NCI-H1694 treated with DMSO at 0.1 percent for 48 hours (cell line): ENCODE data around the gene KHDRBS1.
A peak's percentile ranks its signal among the peaks of the same experiment; 100 is the strongest.
"Not testable (repeated sequence)": the region's sequence is repeated elsewhere in the genome, so short reads cannot be mapped to it uniquely, and the experiment has no call there.

Source experiments
- DNase-seq: peaks from one replicate; lab custom pipeline; 2025; lab: John Stamatoyannopoulos, UW

The KHDRBS1 gene, protein sequence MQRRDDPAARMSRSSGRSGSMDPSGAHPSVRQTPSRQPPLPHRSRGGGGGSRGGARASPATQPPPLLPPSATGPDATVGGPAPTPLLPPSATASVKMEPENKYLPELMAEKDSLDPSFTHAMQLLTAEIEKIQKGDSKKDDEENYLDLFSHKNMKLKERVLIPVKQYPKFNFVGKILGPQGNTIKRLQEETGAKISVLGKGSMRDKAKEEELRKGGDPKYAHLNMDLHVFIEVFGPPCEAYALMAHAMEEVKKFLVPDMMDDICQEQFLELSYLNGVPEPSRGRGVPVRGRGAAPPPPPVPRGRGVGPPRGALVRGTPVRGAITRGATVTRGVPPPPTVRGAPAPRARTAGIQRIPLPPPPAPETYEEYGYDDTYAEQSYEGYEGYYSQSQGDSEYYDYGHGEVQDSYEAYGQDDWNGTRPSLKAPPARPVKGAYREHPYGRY

DNA sequence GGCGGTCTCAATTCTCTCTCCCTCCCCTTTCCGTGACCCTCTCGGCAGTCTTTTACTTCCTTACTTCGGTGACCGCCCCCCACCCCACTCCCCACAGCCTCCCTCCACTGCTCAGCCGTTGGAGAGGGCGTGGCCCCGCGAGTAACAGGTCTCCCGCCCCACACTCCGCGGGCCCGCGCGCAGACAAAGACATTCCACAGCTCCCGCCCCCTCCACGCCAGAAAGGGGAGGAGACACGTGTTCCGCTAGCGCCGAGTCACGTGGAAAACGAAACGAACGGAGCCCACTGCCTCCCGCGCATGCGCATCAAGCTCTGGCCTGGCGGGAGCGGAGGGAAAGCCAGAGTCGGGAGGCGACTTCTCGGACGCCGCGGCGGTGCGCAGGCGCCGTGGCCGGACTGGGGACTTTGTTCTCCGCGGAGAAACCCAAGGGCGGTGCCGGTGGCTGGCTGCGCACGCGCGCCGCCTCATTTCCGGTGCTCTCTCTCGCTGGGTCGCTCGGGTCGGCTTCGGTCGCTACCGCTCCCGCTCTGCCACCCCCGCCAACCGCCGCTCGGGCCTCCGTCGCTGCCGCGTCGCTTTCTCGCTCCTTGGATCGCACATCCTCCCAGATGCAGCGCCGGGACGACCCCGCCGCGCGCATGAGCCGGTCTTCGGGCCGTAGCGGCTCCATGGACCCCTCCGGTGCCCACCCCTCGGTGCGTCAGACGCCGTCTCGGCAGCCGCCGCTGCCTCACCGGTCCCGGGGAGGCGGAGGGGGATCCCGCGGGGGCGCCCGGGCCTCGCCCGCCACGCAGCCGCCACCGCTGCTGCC, at the start of gene KHDRBS1:
KHDRBS1 (plus strand) TSS at position 483 of the 813 bp plus-strand sequence; CDS start at position 611, 128 bp downstream.
- DNase-seq, result peak; percentile 96

DNA sequence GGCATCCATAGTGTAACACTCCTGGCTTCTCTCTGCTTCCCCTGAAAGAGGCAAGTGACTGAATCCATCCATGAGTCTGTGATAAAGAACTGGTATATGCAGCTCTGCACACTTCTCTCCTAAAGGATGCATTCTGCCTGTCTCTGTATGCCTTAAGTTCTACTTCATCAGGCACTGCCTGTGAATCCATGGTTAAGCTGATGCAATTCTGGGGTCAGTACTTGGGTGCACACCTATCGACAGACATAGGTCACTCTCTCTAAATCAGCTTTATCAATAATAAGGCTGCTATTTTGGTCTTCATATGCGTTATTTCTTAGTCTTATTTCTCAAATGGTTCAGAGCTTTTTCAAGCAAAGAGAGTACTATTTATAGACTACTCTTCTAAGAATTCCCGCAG, 42.8 kb upstream of the KHDRBS1 start:
- no peak for DNase-seq

DNA sequence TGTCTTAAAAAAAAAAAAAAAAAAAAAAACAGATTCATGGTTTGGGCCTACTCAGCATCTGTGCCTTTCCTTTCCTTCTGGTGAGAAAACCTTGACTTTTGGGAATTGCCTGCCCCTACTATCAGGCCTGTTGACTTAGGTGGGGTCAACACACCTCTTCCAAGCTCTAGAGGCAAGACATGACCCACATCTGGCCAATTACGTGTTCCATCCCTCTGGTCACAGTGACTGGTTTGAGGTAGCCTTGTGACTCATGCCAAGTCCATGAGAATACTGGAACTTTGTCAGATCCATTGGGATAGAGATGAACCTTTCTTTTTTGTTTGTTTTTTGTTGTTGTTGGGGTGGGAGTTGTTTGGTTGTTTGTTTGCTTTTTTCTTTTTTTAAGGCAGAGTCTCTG, 37.3 kb upstream of the KHDRBS1 start:
- DNase-seq, result no peak

DNA sequence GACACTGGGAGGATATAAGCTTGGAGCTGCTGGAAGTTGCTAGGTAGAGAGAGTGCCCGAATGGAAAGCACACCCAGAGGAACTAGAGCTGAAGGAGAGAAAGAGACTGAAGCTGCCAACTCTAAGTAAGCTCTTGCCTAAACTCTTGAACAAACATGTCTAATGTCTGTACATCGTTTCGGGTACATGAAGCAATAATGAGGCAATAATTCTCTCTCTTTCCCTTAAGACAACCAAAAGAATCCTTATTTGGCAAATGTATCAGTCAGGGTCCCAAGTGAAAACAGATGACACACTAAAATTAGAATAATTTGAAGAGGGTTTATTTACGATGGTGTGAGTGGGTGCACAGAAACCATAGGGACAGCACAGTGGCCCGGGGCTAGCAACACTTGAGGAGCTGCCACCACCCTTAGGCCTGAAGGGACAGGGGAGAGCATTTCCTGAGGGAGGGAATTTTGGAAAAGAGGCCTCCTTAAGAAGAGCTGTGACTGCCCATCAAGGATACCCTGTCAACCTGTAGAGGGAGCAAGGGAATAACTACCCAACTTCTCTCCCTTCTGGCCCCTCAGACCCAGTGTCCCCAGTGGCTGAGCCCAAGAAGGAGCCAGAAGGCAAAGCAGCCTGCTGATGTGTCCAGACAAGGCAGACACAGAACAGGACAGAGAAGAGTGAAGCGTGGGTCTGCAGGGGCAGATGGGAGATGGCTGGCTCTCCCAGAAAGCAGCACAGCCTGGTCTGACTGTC, 36.1 kb upstream of the KHDRBS1 start:
- DNase-seq, result no peak

DNA sequence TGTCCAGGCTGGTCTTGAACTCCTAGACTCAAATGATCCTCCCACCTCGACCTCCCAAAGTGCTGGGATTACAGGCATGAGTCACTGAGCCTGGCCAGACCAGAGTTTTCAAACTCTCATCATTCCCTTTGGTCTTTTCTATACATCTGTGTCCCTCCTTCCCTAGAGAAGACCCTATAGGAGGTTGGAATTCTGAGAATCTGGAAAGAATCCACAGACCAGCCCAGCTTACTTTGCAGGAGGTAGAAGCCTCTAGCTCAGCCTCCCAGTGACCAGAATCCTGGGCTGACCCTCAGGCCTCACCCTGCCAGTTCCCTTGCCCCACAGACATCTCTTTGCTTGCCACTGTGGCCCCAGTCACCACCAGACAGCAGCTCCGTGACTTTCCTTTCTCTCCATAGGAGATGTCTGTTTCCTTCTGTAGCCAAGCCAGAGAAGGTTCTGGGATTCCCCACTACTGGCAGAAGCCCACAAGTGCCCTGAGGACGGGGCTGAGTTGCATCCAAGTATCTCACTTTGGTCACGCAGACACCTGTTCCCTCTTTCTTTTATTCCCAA, 34.7 kb upstream of the KHDRBS1 start:
- DNase-seq, result no peak

DNA sequence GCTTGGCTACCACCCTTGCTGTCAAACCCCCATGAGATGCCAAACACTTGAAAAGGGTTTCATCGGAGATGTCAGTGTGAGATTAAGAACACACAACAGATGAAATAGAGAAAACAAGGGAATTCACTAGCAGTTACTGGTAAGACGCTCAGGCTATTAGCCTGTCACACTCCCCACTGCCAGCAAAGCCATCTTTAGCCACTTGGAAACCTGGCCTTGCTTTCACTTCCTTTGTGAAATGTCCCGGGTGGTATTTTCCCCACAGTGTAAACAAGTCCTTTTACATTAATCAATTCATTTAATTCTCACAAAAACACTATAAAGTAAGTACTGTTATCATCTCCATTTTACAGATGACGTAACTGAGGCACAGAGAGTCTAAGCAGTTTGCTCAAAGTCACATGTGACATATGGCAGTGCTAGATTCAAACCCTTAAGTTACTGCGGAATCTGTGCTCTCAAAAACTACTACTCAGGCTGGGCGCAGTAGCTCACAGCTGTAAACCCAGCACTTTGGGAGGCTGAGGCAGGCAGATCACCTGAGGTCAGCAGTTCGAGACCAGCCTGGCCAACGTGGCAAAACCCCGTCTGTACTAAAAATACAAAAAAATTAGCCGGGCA, 32.7 kb upstream of the KHDRBS1 start:
- DNase-seq, result no peak

DNA sequence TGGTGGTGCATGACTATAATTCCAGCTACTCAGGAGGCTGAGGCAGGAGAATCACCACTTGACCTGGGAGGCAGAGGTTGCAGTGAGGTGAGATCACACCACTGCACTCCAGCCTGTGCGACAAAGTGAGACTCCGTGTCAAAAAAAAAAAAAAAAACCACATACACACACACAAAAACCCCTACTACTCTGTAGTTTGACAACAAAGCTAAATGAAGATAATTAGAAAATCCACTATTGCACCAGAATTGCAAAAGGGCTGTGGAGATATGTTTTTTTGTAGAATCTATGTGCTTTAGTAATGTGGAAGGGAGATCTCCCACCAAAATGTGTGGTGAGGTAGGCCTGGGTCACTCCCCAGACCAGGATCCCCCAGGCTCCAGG, 32.2 kb upstream of the KHDRBS1 start:
- no peak for DNase-seq

DNA sequence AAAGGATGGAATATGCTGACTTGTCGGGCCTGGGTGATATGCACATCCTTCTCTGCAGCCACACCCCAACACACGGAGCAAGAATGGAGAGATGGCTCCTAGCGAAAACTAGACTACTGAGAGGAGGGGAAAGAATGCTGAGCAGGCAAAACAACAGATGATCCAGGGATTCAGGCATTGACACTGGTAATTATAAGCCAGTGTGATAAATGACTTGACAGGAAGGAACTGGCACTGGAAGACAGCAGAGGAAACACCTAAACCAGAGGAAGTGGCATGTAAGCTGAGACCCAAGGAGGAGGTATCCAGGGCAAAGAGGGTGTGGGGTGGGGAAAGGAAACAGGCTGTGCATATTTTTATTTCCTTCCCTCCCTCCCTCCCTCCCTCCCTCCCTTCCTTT, 31.7 kb upstream of the KHDRBS1 start:
- DNase-seq, result peak; percentile 42

DNA sequence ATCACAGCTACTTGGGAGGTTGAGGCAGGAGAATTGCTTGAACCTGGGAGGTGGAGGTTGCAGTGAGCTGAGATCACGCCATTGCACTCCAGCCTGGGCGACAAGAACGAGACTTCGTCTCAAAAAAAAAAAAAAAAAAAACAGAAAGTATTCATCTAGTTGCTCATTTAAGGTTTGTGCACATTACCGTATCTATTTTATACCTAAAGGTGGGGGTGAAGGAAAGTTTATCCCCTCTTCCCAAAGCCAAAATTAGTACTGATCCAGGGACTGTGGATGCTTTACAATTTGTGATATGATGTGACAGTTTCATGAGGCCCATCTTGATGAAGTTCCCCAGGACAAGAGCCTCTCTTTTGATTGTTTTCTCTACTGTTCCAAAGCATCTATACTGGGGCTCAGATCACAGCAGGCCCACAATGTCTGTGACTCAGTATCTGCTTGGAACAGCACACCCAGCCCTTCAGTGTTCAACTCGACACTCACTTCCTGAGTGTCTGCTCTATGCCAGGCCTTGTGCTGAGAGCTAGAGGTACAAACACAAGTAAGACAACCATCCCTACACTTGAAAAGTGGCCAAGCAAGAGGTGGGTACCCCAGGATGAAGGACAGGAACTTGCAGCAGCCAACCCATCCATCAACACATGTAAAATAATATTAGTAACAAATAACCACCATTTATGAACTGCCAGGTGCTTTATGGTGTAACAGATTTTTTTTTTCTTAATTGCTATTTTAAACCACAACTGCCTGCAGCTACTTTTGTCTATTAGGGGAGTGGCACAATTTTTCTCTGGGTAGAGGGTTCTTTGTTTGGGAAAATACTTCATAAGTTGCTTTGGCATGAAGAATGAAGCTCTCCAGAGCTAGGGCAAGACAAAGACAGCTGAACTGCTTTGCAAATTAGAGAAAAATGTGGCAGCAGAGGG, 29.0 kb upstream of the KHDRBS1 start:
- no peak for DNase-seq

DNA sequence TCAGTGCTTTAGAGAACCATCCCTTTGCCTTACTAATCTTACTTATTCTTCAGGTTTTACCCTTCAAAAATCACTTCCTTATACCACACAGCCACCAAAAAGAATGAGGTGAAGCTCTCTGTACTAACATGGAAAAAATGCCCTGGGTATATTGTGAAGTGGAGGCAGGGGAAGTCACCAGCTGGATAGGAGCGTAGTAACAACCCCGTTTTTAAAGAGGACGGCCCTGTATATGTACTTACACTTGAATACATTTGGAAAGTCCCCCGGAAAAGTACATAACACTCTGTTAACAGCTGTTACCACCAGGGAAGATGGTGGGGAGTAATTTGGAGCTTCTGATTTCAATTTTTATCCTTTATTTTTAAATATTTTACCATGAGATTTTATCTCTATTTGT, 28.2 kb upstream of the KHDRBS1 start:
- peak; percentile 49 for DNase-seq

DNA sequence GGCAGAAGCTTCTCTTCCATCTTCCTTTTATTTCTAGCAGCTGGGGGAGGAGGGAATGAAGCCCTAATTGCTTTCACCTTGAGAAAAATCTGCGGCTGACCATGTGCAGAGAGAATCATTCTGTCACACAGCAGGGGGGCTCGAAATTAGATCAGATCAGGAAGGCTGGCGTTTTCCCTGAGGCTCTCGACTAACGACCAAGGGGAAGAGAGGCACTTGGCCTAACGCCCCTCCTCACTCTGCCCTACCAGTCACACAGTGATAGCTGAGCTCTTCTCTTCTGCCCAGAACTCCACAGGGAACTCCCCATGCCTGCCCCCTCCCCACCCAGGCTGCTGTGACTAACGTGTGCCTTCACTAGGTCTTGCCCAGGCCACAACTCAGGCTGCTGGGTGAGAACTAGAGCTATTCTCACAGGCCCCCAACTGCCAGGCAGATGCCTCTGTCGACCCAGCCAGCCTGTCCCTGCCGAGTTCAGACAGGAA, 26.5 kb upstream of the KHDRBS1 start:
- DNase-seq, result no peak

DNA sequence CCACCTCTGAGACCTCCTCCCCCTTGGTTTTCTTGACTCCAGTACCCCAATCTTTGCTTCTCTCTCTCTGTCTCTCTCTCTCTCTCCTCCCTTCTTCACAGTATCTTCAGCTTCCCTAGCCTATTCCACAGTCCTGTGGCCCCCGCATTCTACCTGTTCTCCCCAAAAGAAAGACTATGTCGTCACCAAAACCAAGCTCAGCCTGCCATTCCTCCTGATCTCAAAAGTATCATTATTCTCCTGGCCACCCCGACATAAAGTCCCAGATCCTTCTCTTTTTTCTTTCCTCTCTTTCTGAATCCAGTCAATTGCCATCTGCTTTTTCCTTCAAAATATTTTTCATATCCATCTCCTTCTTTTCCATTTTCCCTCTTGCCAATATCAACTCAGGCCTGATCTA, 23.7 kb upstream of the KHDRBS1 start:
- DNase-seq, result no peak

DNA sequence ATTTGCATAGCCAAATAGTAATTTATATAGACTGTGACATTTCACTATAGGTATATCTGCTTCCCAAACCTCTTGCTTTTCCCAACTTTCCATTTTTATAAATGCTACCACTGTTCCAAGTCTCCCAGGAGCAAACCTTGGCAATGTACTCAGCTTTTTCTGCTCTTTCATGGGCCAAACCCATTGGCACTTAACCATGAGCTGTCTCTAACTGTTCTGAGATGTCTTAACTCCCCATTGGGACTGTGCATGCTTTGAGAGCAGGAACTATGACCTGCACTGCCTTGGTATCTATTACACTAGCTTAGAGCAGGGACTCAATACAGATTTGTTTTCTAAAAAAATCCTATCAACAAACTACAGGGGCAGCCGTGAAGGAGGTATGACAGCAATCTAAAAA, 22.5 kb upstream of the KHDRBS1 start:
- DNase-seq, result no peak

DNA sequence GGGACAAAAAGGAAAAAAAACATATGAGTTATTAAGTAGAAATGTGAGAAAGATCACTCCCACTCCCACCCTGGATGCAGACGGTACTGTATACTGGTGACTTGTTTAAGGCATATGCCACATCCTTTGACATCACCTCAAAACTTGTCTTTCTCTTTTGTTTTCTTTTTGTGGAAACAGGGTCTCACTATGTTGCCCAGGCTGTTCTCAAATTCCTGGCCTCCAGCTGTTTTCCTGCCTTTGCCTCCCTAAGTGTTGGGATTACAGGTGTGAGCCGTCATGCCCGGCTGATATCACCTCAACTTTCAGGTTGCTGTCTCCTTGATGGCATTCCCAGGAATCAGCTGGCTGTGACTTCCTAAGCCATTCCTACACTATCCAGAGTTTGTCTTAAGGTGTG, 18.4 kb upstream of the KHDRBS1 start:
- no peak for DNase-seq

DNA sequence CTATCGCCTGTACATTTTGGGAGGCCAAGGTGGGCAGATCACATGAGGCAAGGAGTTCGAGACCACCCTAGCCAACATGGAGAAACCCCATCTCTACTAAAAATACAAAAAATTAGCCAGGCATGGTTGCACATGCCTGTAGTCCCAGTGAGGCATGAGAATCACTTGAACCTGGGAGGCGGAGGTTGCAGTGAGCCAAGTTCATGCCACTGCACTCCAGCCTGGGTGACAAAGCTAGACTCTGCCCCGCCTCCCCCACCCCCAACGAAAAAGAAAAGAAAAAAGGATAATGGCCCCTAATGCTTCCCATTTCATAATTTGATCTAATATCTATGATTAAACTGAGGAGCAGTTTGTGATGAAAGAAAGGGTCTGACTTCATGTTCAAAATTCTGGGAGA, 17.5 kb upstream of the KHDRBS1 start:
- DNase-seq, result not testable (repeated sequence)

DNA sequence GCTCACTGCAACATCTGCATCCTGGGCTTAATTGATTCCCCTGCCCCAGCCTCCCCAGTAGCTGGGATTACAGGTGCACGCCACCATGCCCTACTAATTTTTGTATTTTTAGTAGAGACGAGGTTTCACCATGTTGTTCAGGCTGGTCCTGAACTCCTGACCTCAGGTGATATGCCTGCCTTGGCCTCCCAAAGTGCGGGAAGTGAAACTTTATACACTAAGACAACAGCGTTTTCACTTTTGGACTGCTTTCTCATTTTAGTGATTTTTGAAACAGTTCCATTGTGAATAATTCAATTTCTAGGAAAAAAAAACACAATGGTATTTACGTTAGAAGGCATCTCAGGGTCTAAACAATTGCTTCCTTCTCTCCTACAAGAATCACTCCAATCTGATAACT, 11.8 kb upstream of the KHDRBS1 start:
- DNase-seq, result no peak

DNA sequence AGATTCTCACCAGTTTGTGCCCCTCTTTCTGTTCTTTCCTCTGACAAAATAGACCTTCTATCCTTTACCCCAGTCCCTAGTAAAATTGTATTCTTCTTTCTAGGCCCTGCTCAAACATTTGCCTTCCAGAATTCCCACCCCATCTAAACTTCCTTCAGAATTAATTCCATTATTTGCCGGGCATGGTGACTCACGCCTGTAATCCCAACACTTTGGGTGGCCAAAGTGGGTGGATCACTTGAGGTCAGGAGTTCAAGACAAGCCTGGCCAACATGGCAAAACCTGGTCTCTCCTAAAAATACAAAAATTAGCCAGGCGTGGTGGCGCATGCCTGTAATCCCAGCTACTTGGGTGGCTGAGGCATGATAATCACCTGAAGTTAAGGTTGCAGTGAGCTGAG, 11.4 kb upstream of the KHDRBS1 start:
- DNase-seq, result not testable (repeated sequence)

DNA sequence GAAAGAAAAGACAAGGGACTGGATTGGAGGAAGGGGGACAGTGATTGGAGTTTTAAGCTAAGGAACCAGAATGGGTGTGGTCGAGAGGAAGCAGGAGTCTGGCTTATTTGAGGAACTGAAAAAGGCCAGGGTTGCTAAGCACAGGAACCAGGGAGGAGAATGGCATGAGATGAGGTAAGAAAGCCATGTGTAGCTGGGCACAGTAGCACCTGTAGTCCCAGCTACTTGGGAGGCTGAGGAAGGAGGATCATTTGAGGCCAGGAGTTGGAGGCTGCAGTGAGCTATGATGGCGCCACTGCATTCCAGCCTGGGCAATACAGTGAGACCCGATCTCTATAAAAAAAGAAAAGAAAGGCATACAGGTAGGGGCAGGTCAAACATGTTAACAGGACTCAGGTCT, 8.1 kb upstream of the KHDRBS1 start:
- DNase-seq, result no peak

DNA sequence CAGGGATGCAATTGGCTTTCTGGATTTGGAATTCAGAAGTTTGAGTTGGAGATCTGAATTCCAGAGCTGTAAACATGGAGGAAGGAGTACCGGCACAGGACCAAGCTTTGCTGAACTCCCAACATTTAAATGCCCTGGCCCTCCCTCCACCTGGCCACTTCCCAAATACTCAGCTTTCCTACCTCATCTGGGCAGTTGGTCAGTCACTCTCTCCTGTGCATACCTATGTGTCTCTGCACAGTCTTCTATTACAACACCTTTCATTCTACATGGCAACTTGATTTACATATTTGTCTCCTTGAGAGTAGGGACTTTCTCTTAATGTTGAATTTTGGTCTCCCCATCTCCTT, 6.1 kb upstream of the KHDRBS1 start:
- DNase-seq, result no peak

DNA sequence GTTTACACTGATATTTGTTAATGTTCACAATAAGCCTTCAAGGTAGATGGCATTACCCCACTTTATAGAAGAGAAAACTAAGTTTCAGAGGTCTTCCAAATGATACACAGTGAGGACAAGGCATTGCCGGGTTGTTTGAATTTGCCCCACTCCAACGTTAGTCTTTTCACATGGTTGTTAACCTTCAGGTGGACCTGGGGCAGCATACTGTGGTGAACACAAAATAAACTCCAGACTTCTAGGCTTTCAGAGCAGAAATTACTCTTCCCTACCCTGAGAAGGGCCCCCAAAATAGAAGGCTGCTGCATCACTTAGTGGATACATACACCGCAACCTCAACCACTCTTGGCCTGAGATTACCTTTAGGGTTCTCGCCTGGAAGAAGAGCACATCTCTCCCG, 3.4 kb upstream of the KHDRBS1 start:
- no peak for DNase-seq
